HG02759 (cell line): Measurements from ENCODE around the gene MMP14.
"Not testable (repeated sequence)": the region's sequence is repeated elsewhere in the genome, so short reads cannot be mapped to it uniquely, and the experiment has no call there.

Experiments used
- ATAC-seq: cut with Tn5 transposase; IDR thresholded peaks from one replicate; pipeline ENCODE4 v1.9.1; 2021; ENCODE audit warnings: mild to moderate bottlenecking, moderate library complexity; ENCODE audit not compliant: unreplicated experiment

Gene MMP14

GRCh38 chr14:22854963-22855724, 18.8 kb downstream of the MMP14 start:
- ATAC-seq, result no peak

- ATAC-seq, result no peak
These were observed 20.0 kb downstream of the MMP14 start for GRCh38 chr14:22856428-22856827.

GRCh38 chr14:22860377-22860776, 24.0 kb downstream of the MMP14 start:
- not testable (repeated sequence) for ATAC-seq

- no peak for ATAC-seq
These were observed 25.3 kb downstream of the MMP14 start for GRCh38 chr14:22861651-22862050.

GRCh38 chr14:22864979-22865378, 28.6 kb downstream of the MMP14 start:
- no peak for ATAC-seq

- no peak for ATAC-seq
These were observed 29.3 kb downstream of the MMP14 start for GRCh38 chr14:22865424-22866405.

- no peak for ATAC-seq
These were observed 30.5 kb downstream of the MMP14 start for GRCh38 chr14:22866874-22867273.

GRCh38 chr14:22870811-22871223, 34.4 kb downstream of the MMP14 start:
- ATAC-seq, result peak; percentile 30

GRCh38 chr14:22871224-22872032, 35.0 kb downstream of the MMP14 start, which contains the start of gene LRP10:
TSS of gene LRP10 (plus strand) at chr14:22871740. CDS start at chr14:22872304, 564 bp downstream.
- ATAC-seq, result peak; percentile 84

- peak; percentile 26 for ATAC-seq
These were observed 35.8 kb downstream of the MMP14 start for GRCh38 chr14:22872033-22872832.

- no peak for ATAC-seq
These were observed 36.6 kb downstream of the MMP14 start for GRCh38 chr14:22872833-22873520.

- no peak for ATAC-seq
These were observed 38.8 kb downstream of the MMP14 start for GRCh38 chr14:22875003-22875747.

GRCh38 chr14:22875748-22876319, 39.4 kb downstream of the MMP14 start:
- no peak for ATAC-seq

GRCh38 chr14:22877000-22877501, 40.7 kb downstream of the MMP14 start:
- ATAC-seq, result no peak

GRCh38 chr14:22878271-22879246, 42.2 kb downstream of the MMP14 start:
- ATAC-seq, result no peak

- no peak for ATAC-seq
These were observed 45.7 kb downstream of the MMP14 start for GRCh38 chr14:22882064-22882463.
